ENCODE measurements around the gene TSPAN14.

- TF ChIP-seq EZH2 (IDR thresholded peaks at IDR 0.05; ENCODE audit: low read length) (no peak), CTCF (optimal IDR thresholded peaks at IDR 0.05 in 1 of 3, IDR thresholded peaks at IDR 0.05 in 1 of 3, conservative IDR thresholded peaks at IDR 0.05 in 1 of 3; ENCODE audit: extremely low read depth in 1 of 3, insufficient read depth in 2 of 3, low read length in 3 of 3) (no peak)
Measured at GRCh38 chr10:80448209-80448942, 5.7 kb upstream of the TSPAN14 start.
